ENCODE data around the gene FBL. TPM values are rescaled to one million over a fixed set of nuclear protein-coding genes. Genes with fewer than 3 reads are reported as not detected.

The FBL gene
- polyA plus RNA-seq, 1 donor (not counting 4 experiments of a cell fraction or from before 2014, with no cell fraction given): 357 TPM

DNA sequence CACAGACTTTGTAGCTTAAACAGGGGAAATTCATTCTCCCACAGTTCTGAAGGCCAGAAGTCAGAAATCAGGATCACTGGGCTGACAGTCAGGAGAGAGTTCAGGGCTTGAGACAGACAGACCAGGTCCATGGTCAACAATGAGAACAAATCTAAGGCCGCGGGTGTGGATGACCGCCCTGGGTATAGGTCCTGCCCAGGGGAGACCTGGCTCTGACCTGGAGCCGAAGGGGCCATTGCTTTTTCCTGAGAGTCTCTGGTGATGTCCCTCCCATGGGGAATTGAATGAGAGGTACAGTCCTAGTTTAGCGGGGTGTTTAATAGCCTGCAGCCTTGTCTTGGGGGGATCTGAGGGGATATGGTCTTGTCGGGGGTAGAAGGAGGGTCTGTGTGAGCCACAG is 25.2 kb upstream of the FBL start:
- TF ChIP-seq EZH2 (IDR thresholded peaks at IDR 0.05; ENCODE audit: low read length): no peak
- TF ChIP-seq, protein P1, sequence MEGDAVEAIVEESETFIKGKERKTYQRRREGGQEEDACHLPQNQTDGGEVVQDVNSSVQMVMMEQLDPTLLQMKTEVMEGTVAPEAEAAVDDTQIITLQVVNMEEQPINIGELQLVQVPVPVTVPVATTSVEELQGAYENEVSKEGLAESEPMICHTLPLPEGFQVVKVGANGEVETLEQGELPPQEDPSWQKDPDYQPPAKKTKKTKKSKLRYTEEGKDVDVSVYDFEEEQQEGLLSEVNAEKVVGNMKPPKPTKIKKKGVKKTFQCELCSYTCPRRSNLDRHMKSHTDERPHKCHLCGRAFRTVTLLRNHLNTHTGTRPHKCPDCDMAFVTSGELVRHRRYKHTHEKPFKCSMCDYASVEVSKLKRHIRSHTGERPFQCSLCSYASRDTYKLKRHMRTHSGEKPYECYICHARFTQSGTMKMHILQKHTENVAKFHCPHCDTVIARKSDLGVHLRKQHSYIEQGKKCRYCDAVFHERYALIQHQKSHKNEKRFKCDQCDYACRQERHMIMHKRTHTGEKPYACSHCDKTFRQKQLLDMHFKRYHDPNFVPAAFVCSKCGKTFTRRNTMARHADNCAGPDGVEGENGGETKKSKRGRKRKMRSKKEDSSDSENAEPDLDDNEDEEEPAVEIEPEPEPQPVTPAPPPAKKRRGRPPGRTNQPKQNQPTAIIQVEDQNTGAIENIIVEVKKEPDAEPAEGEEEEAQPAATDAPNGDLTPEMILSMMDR (optimal IDR thresholded peaks at IDR 0.05 in 1 of 3, IDR thresholded peaks at IDR 0.05 in 1 of 3, conservative IDR thresholded peaks at IDR 0.05 in 1 of 3; ENCODE audit: extremely low read depth in 1 of 3, insufficient read depth in 2 of 3, low read length in 3 of 3): no peak
- dilution Hi-C loops (cut with MboI; ENCODE audit: extremely low pct_ligation_motif_present, low sequenced_read_pairs): no loop called here
- H4K20me1 ChIP-seq (ENCODE audit: control insufficient read depth, extremely low read depth, insufficient read depth, low read length): no peaks in the 10 kb centered on the region

DNA sequence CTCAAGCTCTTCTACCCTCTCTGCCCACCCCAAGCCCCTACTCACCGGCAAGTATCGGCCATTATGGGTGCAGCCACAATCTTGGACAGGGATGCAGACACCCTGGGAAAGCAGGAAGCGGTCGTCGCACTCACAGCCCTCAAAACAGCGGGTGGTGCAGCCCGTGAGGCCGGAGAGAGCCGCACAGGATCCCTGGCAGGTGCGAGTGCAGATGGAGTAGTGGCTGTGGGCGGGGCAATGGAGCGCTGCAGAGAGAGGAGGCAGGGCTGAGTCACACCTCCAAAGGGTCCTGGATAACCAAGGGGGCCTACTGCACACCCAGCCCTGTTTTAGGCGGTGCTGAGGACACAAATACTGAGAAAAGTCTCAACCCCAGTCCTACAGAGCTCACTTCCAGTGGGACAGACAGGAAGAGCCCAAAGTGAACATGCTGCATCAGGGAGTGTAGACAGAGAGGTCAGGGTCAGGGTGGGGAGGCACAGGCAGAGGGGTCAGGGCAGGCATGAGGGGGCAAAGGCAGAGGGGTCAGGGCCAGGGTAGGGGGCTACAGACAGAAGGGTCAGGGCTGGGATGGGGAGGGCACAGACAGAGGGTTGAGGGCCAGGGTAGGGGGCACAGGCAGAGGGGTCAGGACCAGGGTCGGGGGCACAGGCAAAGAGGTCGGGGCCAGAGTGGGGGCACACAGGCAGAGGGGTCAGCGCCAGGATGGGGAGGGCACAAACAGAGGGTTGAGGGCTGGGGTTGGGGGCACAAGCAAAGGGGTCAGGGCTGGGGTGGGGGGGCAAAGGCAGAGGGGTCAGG is 24.2 kb upstream of the FBL start:
- Histone ChIP-seq H3K27ac (ENCODE audit: control insufficient read depth, insufficient read depth, low read length) (no peak overlapping the region), H3K4me1 (ENCODE audit: control insufficient read depth, extremely low read depth, insufficient read depth, low read length) (no peaks in the 10 kb centered on the region), H3K27me3 (ENCODE audit: control insufficient read depth, extremely low read depth, insufficient read depth, low read length) (no peaks in the 10 kb centered on the region), H3K4me2 (ENCODE audit: control insufficient read depth, extremely low read depth, insufficient read depth, low read depth, low read length) (no peak overlapping the region), H3K36me3 (ENCODE audit: control insufficient read depth in 2 of 2, extremely low read depth in 1 of 2, insufficient read depth in 2 of 2, low read length in 2 of 2) (no peaks in the 10 kb centered on the region), H3K4me3 (ENCODE audit: control insufficient read depth in 2 of 3, extremely low read depth in 1 of 3, insufficient read depth in 2 of 3, low read depth in 1 of 3, low read length in 3 of 3) (no peak overlapping the region), H2AFZ (ENCODE audit: control insufficient read depth, low read length) (no peak overlapping the region), H3K9me3 (ENCODE audit: control insufficient read depth, low read depth, low read length) (no peaks in the 10 kb centered on the region), H3K79me2 (ENCODE audit: control insufficient read depth, insufficient read depth, low read length) (no peaks in the 10 kb centered on the region), H4K20me1 (ENCODE audit: control insufficient read depth, extremely low read depth, insufficient read depth, low read length) (no peaks in the 10 kb centered on the region), H3K9me1 (ENCODE audit: control insufficient read depth, extremely low read depth, insufficient read depth, low read length) (no peaks in the 10 kb centered on the region), H3K9ac (ENCODE audit: control insufficient read depth, extremely low read depth, insufficient read depth, low read length) (no peak overlapping the region)
- TF ChIP-seq, protein P1 (optimal IDR thresholded peaks at IDR 0.05 in 1 of 3, IDR thresholded peaks at IDR 0.05 in 1 of 3, conservative IDR thresholded peaks at IDR 0.05 in 1 of 3; ENCODE audit: extremely low read depth in 1 of 3, insufficient read depth in 2 of 3, low read length in 3 of 3): no peak
- FAIRE-seq (no peak), DNase-seq (ENCODE audit: low read depth, low spot score) (no peak)
- dilution Hi-C loops (cut with MboI; ENCODE audit: extremely low pct_ligation_motif_present, low sequenced_read_pairs): no loop called here

More for the DNA sequence above, 25.2 kb upstream of the FBL start:
- Histone ChIP-seq H3K27me3 (ENCODE audit: control insufficient read depth, extremely low read depth, insufficient read depth, low read length) (no peaks in the 10 kb centered on the region), H2AFZ (ENCODE audit: control insufficient read depth, low read length) (no peak overlapping the region), H3K9me1 (ENCODE audit: control insufficient read depth, extremely low read depth, insufficient read depth, low read length) (no peaks in the 10 kb centered on the region), H3K4me3 (ENCODE audit: control insufficient read depth in 2 of 3, extremely low read depth in 1 of 3, insufficient read depth in 2 of 3, low read depth in 1 of 3, low read length in 3 of 3) (no peak overlapping the region), H3K79me2 (ENCODE audit: control insufficient read depth, insufficient read depth, low read length) (no peaks in the 10 kb centered on the region), H3K36me3 (ENCODE audit: control insufficient read depth in 2 of 2, extremely low read depth in 1 of 2, insufficient read depth in 2 of 2, low read length in 2 of 2) (no peaks in the 10 kb centered on the region), H3K4me2 (ENCODE audit: control insufficient read depth, extremely low read depth, insufficient read depth, low read depth, low read length) (no peak overlapping the region), H3K9ac (ENCODE audit: control insufficient read depth, extremely low read depth, insufficient read depth, low read length) (no peak overlapping the region), H3K27ac (ENCODE audit: control insufficient read depth, insufficient read depth, low read length) (no peak overlapping the region), H3K4me1 (ENCODE audit: control insufficient read depth, extremely low read depth, insufficient read depth, low read length) (no peaks in the 10 kb centered on the region), H3K9me3 (ENCODE audit: control insufficient read depth, low read depth, low read length) (no peaks in the 10 kb centered on the region)
- DNase-seq (ENCODE audit: low read depth, low spot score) (no peak), FAIRE-seq (no peak)

Measured in keratinocyte (primary cell).